Liver (tissue), 9 donors: Measurements from ENCODE around the gene CEP135. TPM values are rescaled to one million over a fixed set of nuclear protein-coding genes. Genes with fewer than 3 reads are reported as not detected.

Source experiments
- DNase-seq: peaks from one replicate; pipeline ENCODE4 v3.0.0-alpha.2; 2017; ENCODE audit warnings: low spot score
- H3K27ac ChIP-seq, 2 donors: one replicate each; pipeline ENCODE4 v1.7.0; 2013; ENCODE audit warnings: inconsistent platforms in 2 of 2, low read length in 2 of 2, control low read depth in 1 of 2, low read depth in 1 of 2, mild to moderate bottlenecking in 1 of 2
- H3K27me3 ChIP-seq, 4 donors: one replicate each; pipeline versions ENCODE4 v1.6.1 to v1.7.0; 2013; ENCODE audit warnings: low read length in 3 of 4, inconsistent platforms in 1 of 4, mild to moderate bottlenecking in 1 of 4, moderate library complexity in 1 of 4; ENCODE audit not compliant: control insufficient read depth in 4 of 4, insufficient read depth in 4 of 4
- H3K36me3 ChIP-seq, 4 donors: one replicate each; pipeline versions ENCODE4 v1.6.1 to v1.7.0; 2013; ENCODE audit warnings: low read length in 3 of 4, mild to moderate bottlenecking in 3 of 4, low read depth in 1 of 4, moderate library complexity in 1 of 4; ENCODE audit not compliant: control insufficient read depth in 4 of 4, insufficient read depth in 3 of 4
- H3K4me1 ChIP-seq, 4 donors: one replicate each; pipeline versions ENCODE4 v1.6.1 to v1.7.0; 2013; ENCODE audit warnings: low read length in 3 of 4, mild to moderate bottlenecking in 3 of 4, moderate library complexity in 1 of 4; ENCODE audit not compliant: control insufficient read depth in 4 of 4, insufficient read depth in 4 of 4
- H3K4me3 ChIP-seq, 3 donors: one replicate each; pipeline versions ENCODE4 v1.6.1 to v1.7.0; 2013; ENCODE audit warnings: low read length in 3 of 3, control low read depth in 1 of 3, low read depth in 1 of 3, mild to moderate bottlenecking in 1 of 3
- H3K9ac ChIP-seq, 2 donors: one replicate each; pipeline ENCODE4 v1.7.0; 2013; ENCODE audit warnings: low read length in 2 of 2, mild to moderate bottlenecking in 2 of 2, moderate library complexity in 2 of 2, control low read depth in 1 of 2, low read depth in 1 of 2
- H3K9me3 ChIP-seq, 4 donors: one replicate each; pipeline versions ENCODE4 v1.6.1 to v1.7.0; 2013; ENCODE audit warnings: low read length in 3 of 4; ENCODE audit not compliant: control insufficient read depth in 4 of 4
- ATF3 ChIP-seq: IDR thresholded peaks from 2 replicates; pipeline ENCODE4 v1.6.1; 2016; ENCODE audit warnings: antibody characterized with exemption
- EGR1 ChIP-seq, 2 donors: IDR thresholded peaks; 2 replicates each; pipeline ENCODE4 v1.6.1; 2016 to 2018; ENCODE audit warnings: antibody characterized with exemption in 2 of 2, low read depth in 2 of 2
- FOXA1 ChIP-seq: IDR thresholded peaks from 2 replicates; pipeline ENCODE4 v1.6.1; 2016; ENCODE audit warnings: antibody characterized with exemption
- FOXA2 ChIP-seq: IDR thresholded peaks from 2 replicates; pipeline ENCODE4 v1.6.1; 2016; ENCODE audit warnings: antibody characterized with exemption
- HNF4A ChIP-seq, 2 donors: conservative IDR thresholded peaks; 2 replicates each; pipeline ENCODE4 v1.6.1; 2016; ENCODE audit warnings: antibody characterized with exemption in 2 of 2, mild to moderate bottlenecking in 2 of 2
- HNF4G ChIP-seq: IDR thresholded peaks from 2 replicates; pipeline ENCODE4 v1.6.1; 2016; ENCODE audit warnings: antibody characterized with exemption
- JUND ChIP-seq, 2 donors: IDR thresholded peaks; 2 replicates each; pipeline ENCODE4 v1.6.1; 2016; ENCODE audit warnings: antibody characterized with exemption in 2 of 2
- MAX ChIP-seq: IDR thresholded peaks from 2 replicates; pipeline ENCODE4 v1.6.1; 2016; ENCODE audit warnings: antibody characterized with exemption
- NR2F2 ChIP-seq: IDR thresholded peaks from 2 replicates; pipeline ENCODE4 v1.6.1; 2016; ENCODE audit warnings: antibody characterized with exemption
- RAD21 ChIP-seq, 2 donors: IDR thresholded peaks; 2 replicates each; pipeline ENCODE4 v1.6.1; 2016; ENCODE audit warnings: antibody characterized with exemption in 2 of 2, mild to moderate bottlenecking in 2 of 2
- RXRA ChIP-seq, 2 donors: IDR thresholded peaks; 2 replicates each; pipeline ENCODE4 v1.6.1; 2017 to 2018; ENCODE audit warnings: antibody characterized with exemption in 2 of 2, mild to moderate bottlenecking in 1 of 2
- TAF1 ChIP-seq: conservative IDR thresholded peaks from 2 replicates; pipeline ENCODE4 v1.6.1; 2016; ENCODE audit warnings: antibody characterized with exemption, mild to moderate bottlenecking
- ZBTB33 ChIP-seq: IDR thresholded peaks from 2 replicates; pipeline ENCODE4 v1.6.1; 2016; ENCODE audit warnings: antibody characterized with exemption
- WGBS: extraction: QIAGEN DNeasy Blood & Tissue Kit; methylation state at CpG from one replicate; pipeline ENCODE4 v1.1.7; 2013; 5-methylcytosine and 5-hydroxymethylcytosine counted together
- polyA plus RNA-seq, 2 donors: library from polyadenylated mRNA; stranded (reverse) in 1 of 2; unstranded in 1 of 2; fragments of 200-250 nt in 1 of 2; fragments of >200 nt in 1 of 2; fragmentation: Nextera tagmentation in 1 of 2; extraction: Ambion mirVana in 1 of 2; gene quantifications; one replicate each; pipeline versions ENCODE4 v1.2.1 to v1.2.3, GENCODE V29; 2013 to 2015
- total RNA-seq, 2 donors: library from RNA; depleted of rRNA; stranded (reverse); fragments of >200 nt; gene quantifications; one replicate each; pipeline ENCODE4 v1.2.3, GENCODE V29; 2014
- donor health status: healthy.
- donor health status: healthy.
- donor health status: healthy.
- donor health status: healthy.
- donor health status: healthy.

Gene CEP135
- total and polyA plus RNA-seq, 4 donors, result 0.47 to 9.8 (median 1.9) TPM

- Histone ChIP-seq H3K36me3 (no peaks in the 10 kb centered on the region), H3K4me1 (no peaks in the 10 kb centered on the region), H3K27ac (no peak overlapping the region), H3K9ac (no peak overlapping the region), H3K4me3 (no peak overlapping the region), H3K27me3 (no peaks in the 10 kb centered on the region), H3K9me3 (no peaks in the 10 kb centered on the region)
- no peak for DNase-seq
- WGBS, result 90% methylated on average over 2 of the region's 2 CpGs
- TF ChIP-seq MAX, result no peak
- no peak for TF ChIP-seq NR2F2
- TF ChIP-seq EGR1 (IDR thresholded peaks at IDR 0.05; ENCODE audit: low read depth in 2 of 2), result no peak
- TF ChIP-seq ZBTB33, result no peak
Measured at GRCh38 chr4:56077676-56078075, 128.9 kb downstream of the CEP135 start.

GRCh38 chr4:56078866-56079265 lies 130.1 kb downstream of the CEP135 start:
- no peak overlapping the region for H3K4me3 ChIP-seq
- TF ChIP-seq HNF4A (conservative IDR thresholded peaks at IDR 0.05) (no peak), ATF3 (no peak)
- 57% methylated on average over 4 of the region's 4 CpGs for WGBS
- no peaks in the 10 kb centered on the region for H3K9me3 ChIP-seq
- H3K27ac ChIP-seq, result no peak overlapping the region
- DNase-seq, result no peak
- H3K27me3 ChIP-seq, result no peaks in the 10 kb centered on the region
- no peaks in the 10 kb centered on the region for H3K36me3 ChIP-seq
- H3K9ac ChIP-seq, result no peak overlapping the region
- H3K4me1 ChIP-seq, result no peaks in the 10 kb centered on the region

GRCh38 chr4:56080384-56080783 lies 131.6 kb downstream of the CEP135 start:
- H3K9ac ChIP-seq, result no peak overlapping the region
- H3K4me1 ChIP-seq, result no peaks in the 10 kb centered on the region
- WGBS, result 79% methylated on average over 4 of the region's 4 CpGs
- H3K4me3 ChIP-seq, result no peak overlapping the region
- TF ChIP-seq ATF3 (no peak), HNF4G (no peak)
- no peak overlapping the region for H3K27ac ChIP-seq
- no peaks in the 10 kb centered on the region for H3K9me3 ChIP-seq
- H3K36me3 ChIP-seq, result no peaks in the 10 kb centered on the region
- H3K27me3 ChIP-seq, result no peaks in the 10 kb centered on the region
- DNase-seq, result no peak

- Histone ChIP-seq H3K36me3 (no peaks in the 10 kb centered on the region), H3K27ac (no peak overlapping the region), H3K27me3 (no peaks in the 10 kb centered on the region), H3K9me3 (no peaks in the 10 kb centered on the region), H3K9ac (no peak overlapping the region), H3K4me1 (no peaks in the 10 kb centered on the region), H3K4me3 (no peak overlapping the region)
- TF ChIP-seq ATF3 (no peak), FOXA2 (no peak), MAX (no peak), JUND (IDR thresholded peaks at IDR 0.05) (no peak), ZBTB33 (no peak), HNF4A (conservative IDR thresholded peaks at IDR 0.05) (no peak), RXRA (IDR thresholded peaks at IDR 0.05) (no peak), FOXA1 (no peak), TAF1 (no peak), RAD21 (IDR thresholded peaks at IDR 0.05) (no peak)
- DNase-seq, result no peak
Measured at GRCh38 chr4:56082829-56083228, 134.1 kb downstream of the CEP135 start.
